Endodermal cell (in vitro differentiated cells): ENCODE data around the gene HS3ST2. TPM values are rescaled to one million over a fixed set of nuclear protein-coding genes. Genes with fewer than 3 reads are reported as not detected.

Source experiments
- DNase-seq: peaks from one replicate; pipeline ENCODE4 v3.0.0-alpha.2; 2017
- H3K27ac ChIP-seq: 2 replicates; pipeline ENCODE4 v1.5.1; 2013; ENCODE audit warnings: mild to moderate bottlenecking, low read depth, low read length, moderate library complexity
- H3K27me3 ChIP-seq: 2 replicates; pipeline ENCODE4 v1.6.1; 2013; ENCODE audit warnings: mild to moderate bottlenecking, low read length, moderate library complexity; ENCODE audit not compliant: insufficient read depth, control insufficient read depth, poor library complexity, severe bottlenecking
- H3K36me3 ChIP-seq: 2 replicates; pipeline ENCODE4 v1.7.0; 2013; ENCODE audit warnings: mild to moderate bottlenecking, low read length, moderate library complexity; ENCODE audit not compliant: control insufficient read depth, insufficient read depth
- H3K4me1 ChIP-seq: one replicate; pipeline ENCODE4 v1.7.0; 2013; ENCODE audit warnings: low read length; ENCODE audit not compliant: control insufficient read depth, insufficient read depth
- H3K4me3 ChIP-seq: 2 replicates; pipeline ENCODE4 v1.5.1; 2013; ENCODE audit warnings: mild to moderate bottlenecking, low read length, moderate library complexity
- H3K9ac ChIP-seq: 2 replicates; pipeline ENCODE4 v1.6.1; 2013; ENCODE audit warnings: mild to moderate bottlenecking, low read length, moderate library complexity; ENCODE audit not compliant: poor library complexity, severe bottlenecking; ENCODE audit errors: extremely low read depth
- H3K9me3 ChIP-seq: 2 replicates; pipeline ENCODE4 v1.6.1; 2013; ENCODE audit warnings: mild to moderate bottlenecking, low read length, moderate library complexity; ENCODE audit not compliant: control insufficient read depth
- H3K27ac Mint-ChIP-seq: 2 replicates; pipeline ENCODE4 v1.8.0; 2020; ENCODE audit warnings: mixed read lengths
- H3K27me3 Mint-ChIP-seq: 2 replicates; pipeline ENCODE4 v1.8.0; 2021; ENCODE audit warnings: mild to moderate bottlenecking, mixed read lengths; ENCODE audit not compliant: insufficient read depth
- H3K36me3 Mint-ChIP-seq: 2 replicates; pipeline ENCODE4 v1.8.0; 2020; ENCODE audit warnings: low read depth, mixed read lengths
- H3K4me1 Mint-ChIP-seq: 2 replicates; pipeline ENCODE4 v1.8.0; 2020; ENCODE audit warnings: mixed read lengths
- H3K4me3 Mint-ChIP-seq: 2 replicates; pipeline ENCODE4 v1.8.0; 2020; ENCODE audit warnings: mild to moderate bottlenecking, moderate library complexity, mixed read lengths
- H3K9me3 Mint-ChIP-seq: 2 replicates; pipeline ENCODE4 v1.8.0; 2020; ENCODE audit warnings: mild to moderate bottlenecking, mixed read lengths
- CTCF ChIP-seq: fragments of 200-600 bp; sonication (generic); conservative IDR thresholded peaks from 2 replicates; pipeline ENCODE4 v1.5.0; 2021; ENCODE audit warnings: antibody characterized with exemption, mild to moderate bottlenecking
- WGBS, 2 experiments: methylation state at CpG; one replicate each; pipeline versions ENCODE4 v1.1.5 to v1.1.7; 2013; ENCODE audit warnings: missing lambda C conversion rate in 2 of 2, mixed read lengths in 1 of 2; ENCODE audit not compliant: insufficient coverage in 1 of 2, insufficient read length in 1 of 2; 5-methylcytosine and 5-hydroxymethylcytosine counted together
- total RNA-seq, 2 donors: library from RNA; stranded (reverse); fragmentation: NEBNext Ultra II Directional in 1 of 2; extraction: Animal tissue kit (Norgen Biotek cat#: 25700) in 1 of 2; gene quantifications; 2 replicates in 1 of 2; 3 replicates in 1 of 2; pipeline ENCODE4 v1.2.1, GENCODE V29; 2021

The HS3ST2 gene
- total RNA-seq, 2 donors from 2014 or later, result 0.18 TPM; not detected in 1

DNA sequence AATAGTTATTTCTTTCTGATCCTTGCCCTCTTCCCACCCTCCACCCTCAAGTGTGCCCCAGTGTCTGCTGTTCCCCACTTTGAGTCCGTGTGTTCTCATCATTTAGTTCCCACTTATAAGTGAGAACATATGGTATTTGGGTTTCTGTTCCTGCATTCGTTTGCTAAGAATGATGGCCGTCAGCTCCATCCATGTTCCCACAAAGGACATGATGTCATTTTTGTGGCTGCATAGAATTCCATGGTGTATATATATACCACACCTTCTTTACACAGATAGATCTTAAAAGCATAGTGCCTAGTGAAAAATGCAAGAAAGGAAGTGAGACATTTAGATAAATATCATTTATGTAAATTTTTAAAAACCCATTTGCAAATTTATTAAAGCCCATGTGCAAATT is 33.1 kb downstream of the HS3ST2 start:
- Histone ChIP-seq H3K27ac (no peak overlapping the region), H3K27me3 (no peaks in the 10 kb centered on the region), H3K9me3 (no peaks in the 10 kb centered on the region), H3K4me1 (no peaks in the 10 kb centered on the region), H3K9ac (no peak overlapping the region), H3K4me3 (no peak overlapping the region), H3K36me3 (no peaks in the 10 kb centered on the region)
- Mint-ChIP-seq H3K4me1 (peaks cover 1% of the 10 kb centered on the region), H3K4me3 (no peak overlapping the region), H3K36me3 (no peaks in the 10 kb centered on the region), H3K27ac (no peak overlapping the region), H3K27me3 (peaks cover 4% of the 10 kb centered on the region), H3K9me3 (no peaks in the 10 kb centered on the region)
- WGBS, 2 experiments, result 86% methylated on average over 3 of the region's 3 CpGs; no CpG with 5 or more reads in 1 of the 2 experiments
- DNase-seq, result peak; percentile 5
- no peak for TF ChIP-seq CTCF

- no peaks in the 10 kb centered on the region for H3K9me3 Mint-ChIP-seq
- H3K4me3 Mint-ChIP-seq, result no peak overlapping the region
- H3K27me3 Mint-ChIP-seq, result peaks cover 4% of the 10 kb centered on the region
- no peak overlapping the region for H3K9ac ChIP-seq
- H3K27ac ChIP-seq, result no peak overlapping the region
- 91 to 96% methylated on average over 2 of the region's 2 CpGs for WGBS, 2 experiments
- no peaks in the 10 kb centered on the region for H3K4me1 ChIP-seq
- TF ChIP-seq CTCF, result no peak
- no peak for DNase-seq
- H3K4me1 Mint-ChIP-seq, result peaks cover 1% of the 10 kb centered on the region
- H3K36me3 Mint-ChIP-seq, result no peaks in the 10 kb centered on the region
- no peak overlapping the region for H3K27ac Mint-ChIP-seq
- no peaks in the 10 kb centered on the region for H3K9me3 ChIP-seq
- H3K36me3 ChIP-seq, result no peaks in the 10 kb centered on the region
- no peaks in the 10 kb centered on the region for H3K27me3 ChIP-seq
- H3K4me3 ChIP-seq, result no peak overlapping the region
Measured at GRCh38 chr16:22847690-22848089, 33.7 kb downstream of the HS3ST2 start.

- H3K27me3 ChIP-seq, result no peaks in the 10 kb centered on the region
- Mint-ChIP-seq H3K4me1 (peaks cover 1% of the 10 kb centered on the region), H3K9me3 (no peaks in the 10 kb centered on the region), H3K27ac (no peak overlapping the region), H3K4me3 (no peak overlapping the region), H3K36me3 (no peaks in the 10 kb centered on the region), H3K27me3 (peaks cover 4% of the 10 kb centered on the region)
- no peak for TF ChIP-seq CTCF
- H3K9me3 ChIP-seq, result no peaks in the 10 kb centered on the region
- H3K9ac ChIP-seq, result no peak overlapping the region
- 46 to 59% methylated on average over 3 to 4 of the region's 4 CpGs for WGBS, 2 experiments
- DNase-seq, result peak; percentile 45
- H3K4me3 ChIP-seq, result no peak overlapping the region
- no peaks in the 10 kb centered on the region for H3K36me3 ChIP-seq
- H3K27ac ChIP-seq, result no peak overlapping the region
- no peaks in the 10 kb centered on the region for H3K4me1 ChIP-seq
Measured at GRCh38 chr16:22848451-22848850, 34.5 kb downstream of the HS3ST2 start.
